Body of pancreas (tissue), 4 donors: ENCODE measurements around the gene PRDM16. TPM values are rescaled to one million over a fixed set of nuclear protein-coding genes. Genes with fewer than 3 reads are reported as not detected.

Experiments used
- ATAC-seq: fragments of 150-250 bp; one replicate; pipeline ENCODE4 v1.9.1; 2016
- DNase-seq, 4 donors: peaks; one replicate each; pipeline ENCODE4 v3.0.0-alpha.2; 2019
- H3K27ac ChIP-seq, 4 donors: fragments of 200-600 bp; sonication (generic); 1 replicate in 3 of 4; 2 replicates in 1 of 4; pipeline versions ENCODE4 v1.5.1 to v1.6.1; 2016 to 2019; ENCODE audit warnings: mild to moderate bottlenecking in 1 of 4, mixed read lengths in 1 of 4, moderate library complexity in 1 of 4
- H3K27me3 ChIP-seq, 2 donors: fragments of 200-600 bp; sonication (generic); one replicate each; pipeline ENCODE4 v1.6.0; 2016; ENCODE audit warnings: mild to moderate bottlenecking in 1 of 2
- H3K36me3 ChIP-seq, 2 donors: fragments of 200-600 bp; sonication (generic); replicated peaks in 1 of 2; 2 replicates each; pipeline ENCODE4 v1.5.1; 2016; ENCODE audit warnings: low read depth in 2 of 2; ENCODE audit not compliant: insufficient read depth in 1 of 2
- H3K4me1 ChIP-seq: fragments of 200-600 bp; sonication (generic); one replicate; pipeline ENCODE4 v1.6.0; 2016
- H3K4me3 ChIP-seq, 2 donors: fragments of 200-600 bp; sonication (generic); 1 replicate in 1 of 2; 2 replicates in 1 of 2; pipeline ENCODE4 v1.5.1; 2016 to 2019
- H3K9me3 ChIP-seq, 3 donors: fragments of 200-600 bp; sonication (generic); 1 replicate in 2 of 3; 2 replicates in 1 of 3; pipeline ENCODE4 v1.5.1; 2016
- CTCF ChIP-seq, 7 experiments: fragments of 450-650 bp in 4 of 7; fragments of 200-600 bp in 3 of 7; sonication (generic) in 3 of 7; IDR thresholded peaks; one replicate each; pipeline ENCODE4 v1.5.1; 2016 to 2019; ENCODE audit warnings: antibody characterized with exemption in 7 of 7
- POLR2A ChIP-seq, 3 donors: fragments of 450-650 bp; IDR thresholded peaks; one replicate each; pipeline ENCODE4 v1.6.1; 2016; ENCODE audit warnings: antibody characterized with exemption in 3 of 3, mild to moderate bottlenecking in 2 of 3
- WGBS, 2 donors: methylation state at CpG; one replicate each; pipeline ENCODE4 v1.1.5; 2017; 5-methylcytosine and 5-hydroxymethylcytosine counted together
- intact Hi-C: fragments of 100-400 bp; cut with DNase I; formaldehyde crosslinking; loops from one replicate; pipeline ENCODE4 v1.15.1; 2023
- total RNA-seq, 2 donors: library from RNA; depleted of rRNA; stranded (reverse); fragments of >200 nt; gene quantifications; one replicate each; pipeline ENCODE4 v1.1.0, GENCODE V29; 2016

The PRDM16 gene
- total RNA-seq, 2 donors from 2014 or later = 15.2 to 16.6 TPM

GRCh38 chr1:3169665-3170356, 100.8 kb downstream of the PRDM16 start:
- WGBS, 2 donors = 46 to 51% methylated on average over 31 to 35 of the region's 35 CpGs
- no peak for ATAC-seq
- Histone ChIP-seq H3K27me3 (no peaks in the 10 kb centered on the region), H3K9me3 (no peaks in the 10 kb centered on the region), H3K4me3 (no peak overlapping the region), H3K4me1 (peaks cover 84% of the 10 kb centered on the region), H3K27ac (peak overlapping the region; percentile 90 to 97 (median 96)), H3K36me3 (no peaks in the 10 kb centered on the region)
- intact Hi-C loops = no loop called here
- TF ChIP-seq CTCF (IDR thresholded peaks at IDR 0.05) = no peak
- no peak for TF ChIP-seq POLR2A (IDR thresholded peaks at IDR 0.05)
- DNase-seq = peak in 2 of 4 donors; percentile 27 to 49

GRCh38 chr1:3170561-3171453, 101.8 kb downstream of the PRDM16 start:
- H3K4me1 ChIP-seq = peaks cover 85% of the 10 kb centered on the region
- H3K36me3 ChIP-seq = no peaks in the 10 kb centered on the region
- H3K9me3 ChIP-seq = no peaks in the 10 kb centered on the region
- ATAC-seq = peak; percentile 81
- DNase-seq = peak; percentile 89 to 94 (median 92)
- TF ChIP-seq POLR2A (IDR thresholded peaks at IDR 0.05) = peak; percentile 52 to 65 (median 63)
- TF ChIP-seq CTCF (IDR thresholded peaks at IDR 0.05) = peak in 1 of 7 experiments; percentile 5
- H3K27me3 ChIP-seq = no peaks in the 10 kb centered on the region
- WGBS, 2 donors = 0 to 1% methylated on average over 19 to 38 of the region's 40 CpGs
- intact Hi-C loops = no loop called here
- H3K4me3 ChIP-seq = no peak overlapping the region
- peak overlapping the region; percentile 90 to 97 (median 96) for H3K27ac ChIP-seq

GRCh38 chr1:3171761-3172160, 102.8 kb downstream of the PRDM16 start:
- peak overlapping the region; percentile 90 to 97 (median 96) for H3K27ac ChIP-seq
- DNase-seq (no peak), ATAC-seq (no peak)
- peaks cover 77% of the 10 kb centered on the region for H3K4me1 ChIP-seq
- H3K36me3 ChIP-seq = no peaks in the 10 kb centered on the region
- TF ChIP-seq CTCF (IDR thresholded peaks at IDR 0.05) = no peak
- TF ChIP-seq POLR2A (IDR thresholded peaks at IDR 0.05) = no peak
- no peaks in the 10 kb centered on the region for H3K27me3 ChIP-seq
- H3K4me3 ChIP-seq = no peak overlapping the region
- H3K9me3 ChIP-seq = no peaks in the 10 kb centered on the region
- WGBS, 2 donors = 76 to 80% methylated on average over 2 to 11 of the region's 19 CpGs
- intact Hi-C loops = no loop called here

- intact Hi-C loops = no loop called here
- no peak for DNase-seq
- Histone ChIP-seq H3K9me3 (no peaks in the 10 kb centered on the region), H3K4me1 (peaks cover 81% of the 10 kb centered on the region), H3K27me3 (no peaks in the 10 kb centered on the region), H3K36me3 (no peaks in the 10 kb centered on the region), H3K4me3 (no peak overlapping the region), H3K27ac (peak overlapping the region in 3 of 4 donors; percentile 86 to 97 (median 96))
- ATAC-seq = no peak
- TF ChIP-seq CTCF (IDR thresholded peaks at IDR 0.05) = no peak
- TF ChIP-seq POLR2A (IDR thresholded peaks at IDR 0.05) = no peak
- 68 to 80% methylated on average over 30 to 34 of the region's 34 CpGs for WGBS, 2 donors
Observed at GRCh38 chr1:3172431-3173380, 103.7 kb downstream of the PRDM16 start.
